ENCODE measurements around the gene PGK1. TPM values are rescaled to one million over a fixed set of nuclear protein-coding genes. Genes with fewer than 3 reads are reported as not detected.
"Not testable (repeated sequence)": the region's sequence is repeated elsewhere in the genome, so short reads cannot be mapped to it uniquely, and the experiment has no call there.

PGK1 gene
- total RNA-seq, 1 donor from 2014 or later: 424 TPM

- intact Hi-C loops (cut with micrococcal nuclease): no loop called here
- H3K27ac ChIP-seq (replicated peaks): no peak overlapping the region
- no peak for TF ChIP-seq CTCF (IDR thresholded peaks at IDR 0.05; ENCODE audit: borderline replicate concordance)
- peaks cover 10% of the 10 kb centered on the region for H3K9me3 ChIP-seq (replicated peaks)
- no peak for DNase-seq
- no peaks in the 10 kb centered on the region for H3K27me3 ChIP-seq (ENCODE audit: low read depth)
- H3K4me3 ChIP-seq: no peak overlapping the region
- H3K36me3 ChIP-seq: no peaks in the 10 kb centered on the region
- H3K4me1 ChIP-seq: no peaks in the 10 kb centered on the region
Measured at GRCh38 chrX:78071331-78071730, 32.7 kb upstream of the PGK1 start.

DNA sequence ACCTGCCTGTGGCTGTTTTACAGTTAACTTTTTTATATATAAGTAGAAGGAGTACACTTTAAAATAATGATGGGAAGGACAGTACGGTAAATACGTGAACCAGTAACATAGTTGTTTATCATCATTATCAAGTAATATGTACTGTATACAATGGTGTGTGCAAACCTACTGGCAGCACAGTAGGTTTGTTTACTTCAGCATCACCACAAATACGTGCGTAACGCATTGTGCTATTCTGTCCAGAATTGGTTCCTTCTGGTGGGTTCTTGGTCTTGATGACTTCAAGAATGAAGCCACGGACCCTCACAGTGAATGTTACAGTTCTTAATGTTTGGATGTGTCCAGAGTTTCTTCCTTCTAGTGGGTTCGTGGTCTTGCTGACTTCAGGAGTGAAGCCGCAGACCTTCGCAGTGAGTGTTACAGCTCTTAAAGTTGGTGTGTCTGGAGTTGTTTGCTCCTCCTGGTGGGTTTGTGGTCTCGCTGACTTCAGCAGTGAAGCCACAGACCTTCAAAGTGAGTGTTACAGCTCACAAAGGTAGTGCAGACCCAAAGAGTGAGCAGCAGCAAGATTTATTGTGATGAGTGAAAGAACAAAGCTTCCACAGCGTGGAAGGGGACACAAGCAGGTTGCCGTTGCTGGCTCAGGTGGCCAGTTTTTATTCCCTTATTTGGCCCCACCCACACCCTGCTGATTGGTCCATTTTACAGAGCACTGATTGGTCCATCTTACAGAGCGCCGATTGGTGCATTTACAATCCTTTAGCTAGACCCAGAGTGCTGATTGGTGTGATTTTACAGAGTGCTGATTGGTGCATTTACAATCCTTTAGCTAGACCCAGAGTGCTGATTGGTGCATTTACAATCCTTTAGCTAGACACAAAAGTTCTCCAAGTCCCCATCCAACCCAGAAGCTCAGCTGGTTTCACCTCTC, 30.6 kb upstream of the PGK1 start:
- H3K27ac ChIP-seq (replicated peaks); H3K36me3 ChIP-seq; H3K4me3 ChIP-seq; H3K27me3 ChIP-seq (ENCODE audit: low read depth); H3K4me1 ChIP-seq; DNase-seq; intact Hi-C loops (cut with micrococcal nuclease): not testable (repeated sequence)
- H3K9me3 ChIP-seq (replicated peaks): peaks cover 10% of the 10 kb centered on the region

DNA sequence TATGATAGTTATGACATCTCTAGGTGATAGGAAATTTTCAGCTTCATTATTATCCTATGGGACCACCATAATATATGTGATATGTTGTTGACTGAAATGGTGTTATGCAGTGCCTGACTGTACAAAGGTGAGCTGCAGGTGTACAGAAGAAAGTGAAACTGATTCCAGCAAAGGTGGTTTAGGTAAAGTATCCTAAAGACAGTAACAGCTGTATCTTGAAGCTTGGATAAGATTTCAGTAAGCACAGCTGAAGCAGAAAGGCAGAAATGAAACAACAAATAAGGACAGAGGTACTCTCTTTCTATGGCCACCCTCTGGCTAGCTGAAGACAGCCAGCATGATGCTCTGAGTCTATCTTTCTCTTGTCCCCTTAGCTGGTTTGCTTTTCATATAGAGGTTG, 30.0 kb upstream of the PGK1 start:
- no peak for TF ChIP-seq CTCF (IDR thresholded peaks at IDR 0.05; ENCODE audit: borderline replicate concordance)
- H3K9me3 ChIP-seq (replicated peaks): peaks cover 10% of the 10 kb centered on the region
- no peak for DNase-seq
- no peaks in the 10 kb centered on the region for H3K36me3 ChIP-seq
- no peaks in the 10 kb centered on the region for H3K27me3 ChIP-seq (ENCODE audit: low read depth)
- H3K4me1 ChIP-seq: no peaks in the 10 kb centered on the region
- H3K27ac ChIP-seq (replicated peaks): no peak overlapping the region
- no peak overlapping the region for H3K4me3 ChIP-seq
- intact Hi-C loops (cut with micrococcal nuclease): no loop called here

DNA sequence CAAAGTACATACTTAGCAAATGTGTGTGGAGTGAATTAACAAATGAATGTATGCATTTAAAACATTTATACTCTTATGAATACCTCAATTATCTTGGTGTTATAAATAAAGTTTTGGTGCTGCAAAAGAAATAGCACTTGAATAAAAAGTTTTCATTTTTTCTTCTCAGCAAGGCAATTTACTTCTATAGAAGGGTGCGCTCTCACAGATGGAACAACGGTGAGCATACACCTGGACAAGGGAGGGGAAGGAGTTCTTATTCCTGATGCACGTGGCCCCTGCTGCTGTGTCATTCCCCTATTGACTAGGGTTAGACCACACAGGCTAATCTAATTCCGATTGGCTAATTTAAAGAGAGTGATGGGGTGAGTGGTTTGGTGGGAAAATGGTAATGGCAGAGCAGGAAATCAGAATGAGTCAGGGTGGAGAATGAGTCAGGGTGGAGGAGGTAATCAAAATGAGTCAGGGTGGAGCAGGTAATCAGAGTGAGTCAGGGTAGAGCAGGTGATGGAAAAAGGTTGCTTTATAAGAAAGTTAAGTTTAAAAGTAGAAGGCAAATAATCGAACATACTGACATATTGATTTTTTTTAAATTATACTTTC, 28.2 kb upstream of the PGK1 start:
- Histone ChIP-seq H3K36me3 (no peaks in the 10 kb centered on the region), H3K4me3 (no peak overlapping the region), H3K27me3 (ENCODE audit: low read depth) (no peaks in the 10 kb centered on the region), H3K4me1 (no peaks in the 10 kb centered on the region), H3K9me3 (replicated peaks) (peaks cover 10% of the 10 kb centered on the region), H3K27ac (replicated peaks) (no peak overlapping the region)
- intact Hi-C loops (cut with micrococcal nuclease): no loop called here
- TF ChIP-seq CTCF (IDR thresholded peaks at IDR 0.05; ENCODE audit: borderline replicate concordance): no peak
- no peak for DNase-seq

DNA sequence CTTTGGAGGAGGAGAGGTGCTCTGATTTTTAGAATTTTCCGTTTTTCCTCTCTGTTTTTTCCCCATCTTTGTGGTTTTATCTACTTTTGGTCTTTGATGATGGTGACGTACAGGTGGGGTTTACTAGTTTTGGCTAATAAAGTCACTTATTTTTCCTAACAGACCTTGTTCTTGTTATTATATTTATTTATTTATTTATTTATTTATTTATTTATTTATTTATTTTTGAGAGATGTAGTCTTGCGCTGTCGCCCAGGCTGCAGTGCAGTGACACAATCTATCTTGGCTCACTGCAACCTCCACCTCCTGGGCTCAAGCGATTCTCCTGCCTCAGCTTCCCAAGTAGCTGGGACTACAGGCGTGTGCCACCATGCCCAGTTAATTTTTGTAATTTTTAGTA, 22.6 kb upstream of the PGK1 start:
- H3K9me3 ChIP-seq (replicated peaks); H3K4me3 ChIP-seq; intact Hi-C loops (cut with micrococcal nuclease); DNase-seq; H3K27me3 ChIP-seq (ENCODE audit: low read depth); H3K4me1 ChIP-seq; H3K27ac ChIP-seq (replicated peaks); H3K36me3 ChIP-seq: not testable (repeated sequence)

- Histone ChIP-seq H3K4me3 (no peak overlapping the region), H3K9me3 (replicated peaks) (peaks cover 13% of the 10 kb centered on the region), H3K36me3 (no peaks in the 10 kb centered on the region), H3K27ac (replicated peaks) (no peak overlapping the region), H3K27me3 (ENCODE audit: low read depth) (no peaks in the 10 kb centered on the region), H3K4me1 (no peaks in the 10 kb centered on the region)
- no peak for TF ChIP-seq CTCF (IDR thresholded peaks at IDR 0.05; ENCODE audit: borderline replicate concordance)
- intact Hi-C loops (cut with micrococcal nuclease): no loop called here
- no peak for DNase-seq
Measured at GRCh38 chrX:78092296-78092695, 11.8 kb upstream of the PGK1 start.
